ENCODE measurements around the gene UFM1. TPM values are rescaled to one million over a fixed set of nuclear protein-coding genes. Genes with fewer than 3 reads are reported as not detected.

The UFM1 gene
- total RNA-seq, 2 donors from 2014 or later: 20.7 to 24.0 TPM

- H3K9me3 ChIP-seq: no peaks in the 10 kb centered on the region
- no peak for TF ChIP-seq CTCF (IDR thresholded peaks at IDR 0.05)
- no peaks in the 10 kb centered on the region for H3K36me3 ChIP-seq
- no peak overlapping the region for H3K27ac ChIP-seq
- no peaks in the 10 kb centered on the region for H3K4me1 ChIP-seq
- no peak overlapping the region for H3K4me3 ChIP-seq
- H3K27me3 ChIP-seq: no peaks in the 10 kb centered on the region
- DNase-seq (ENCODE audit: low spot score): no peak
Measured at GRCh38 chr13:38340624-38341023, 9.0 kb upstream of the UFM1 start.

- Histone ChIP-seq H3K27ac (no peak overlapping the region), H3K27me3 (no peaks in the 10 kb centered on the region), H3K36me3 (no peaks in the 10 kb centered on the region), H3K9me3 (no peaks in the 10 kb centered on the region), H3K4me1 (no peaks in the 10 kb centered on the region), H3K4me3 (no peak overlapping the region)
- no peak for DNase-seq (ENCODE audit: low spot score)
- no peak for TF ChIP-seq CTCF (IDR thresholded peaks at IDR 0.05)
Measured at GRCh38 chr13:38341149-38341692, 8.4 kb upstream of the UFM1 start.

- Histone ChIP-seq H3K36me3 (no peaks in the 10 kb centered on the region), H3K4me1 (peaks cover 0 to 16% of the 10 kb centered on the region in 2 donors), H3K27me3 (no peaks in the 10 kb centered on the region), H3K9me3 (no peaks in the 10 kb centered on the region), H3K27ac (no peak overlapping the region), H3K4me3 (no peak overlapping the region)
- no peak for DNase-seq (ENCODE audit: low spot score)
- TF ChIP-seq CTCF (IDR thresholded peaks at IDR 0.05): no peak
Measured at GRCh38 chr13:38346764-38347163, 2.9 kb upstream of the UFM1 start.

- H3K27me3 ChIP-seq: no peaks in the 10 kb centered on the region
- H3K36me3 ChIP-seq: no peaks in the 10 kb centered on the region
- no peak for DNase-seq (ENCODE audit: low spot score)
- peak overlapping the region; percentile 81 to 87 for H3K4me3 ChIP-seq
- TF ChIP-seq CTCF (IDR thresholded peaks at IDR 0.05): no peak
- peaks cover 0 to 17% of the 10 kb centered on the region in 2 donors for H3K4me1 ChIP-seq
- H3K27ac ChIP-seq: peak overlapping the region; percentile 92 to 94
- no peaks in the 10 kb centered on the region for H3K9me3 ChIP-seq
Measured at GRCh38 chr13:38348861-38349389, 726 bp upstream of the UFM1 start.

GRCh38 chr13:38350114-38350617 lies 515 bp downstream of the UFM1 start:
- peak; percentile 68 for DNase-seq (ENCODE audit: low spot score)
- Histone ChIP-seq H3K36me3 (no peaks in the 10 kb centered on the region), H3K9me3 (no peaks in the 10 kb centered on the region), H3K4me3 (peak overlapping the region; percentile 81 to 87), H3K4me1 (peaks cover 0 to 17% of the 10 kb centered on the region in 2 donors), H3K27me3 (no peaks in the 10 kb centered on the region), H3K27ac (peak overlapping the region; percentile 92 to 94)
- no peak for TF ChIP-seq CTCF (IDR thresholded peaks at IDR 0.05)
